Stomach smooth muscle (tissue), 2 donors: ENCODE measurements around the gene ANKRD52.

ENCODE experiments used
- H3K27ac ChIP-seq: one replicate; pipeline ENCODE4 v1.7.0; 2013; ENCODE audit warnings: mild to moderate bottlenecking, low read length, inconsistent platforms
- H3K27me3 ChIP-seq, 2 donors: one replicate each; pipeline ENCODE4 v1.7.0; 2013; ENCODE audit warnings: low read length in 2 of 2; ENCODE audit not compliant: insufficient read depth in 2 of 2, control insufficient read depth in 1 of 2
- H3K36me3 ChIP-seq, 2 donors: one replicate each; pipeline ENCODE4 v1.7.0; 2013; ENCODE audit warnings: low read length in 2 of 2; ENCODE audit not compliant: control insufficient read depth in 2 of 2, insufficient read depth in 2 of 2
- H3K4me1 ChIP-seq: one replicate; pipeline ENCODE4 v1.7.0; 2013; ENCODE audit warnings: low read length; ENCODE audit not compliant: control insufficient read depth, insufficient read depth
- H3K4me3 ChIP-seq, 2 donors: one replicate each; pipeline ENCODE4 v1.7.0; 2013; ENCODE audit warnings: low read length in 2 of 2
- H3K9ac ChIP-seq, 2 donors: one replicate each; pipeline ENCODE4 v1.7.0; 2013; ENCODE audit warnings: low read length in 2 of 2, mild to moderate bottlenecking in 1 of 2
- H3K9me3 ChIP-seq, 2 donors: one replicate each; pipeline ENCODE4 v1.7.0; 2013; ENCODE audit warnings: low read length in 2 of 2; ENCODE audit not compliant: control insufficient read depth in 2 of 2
- donor health status: healthy.
- donor health status: Pancreatic carcinoma.

The ANKRD52 gene

GRCh38 chr12:56224102-56224701 lies 34.0 kb downstream of the ANKRD52 start, which contains the start of gene NABP2:
Gene NABP2 (plus strand): TSS chr12:56224342. CDS start chr12:56224857, 515 bp downstream.
- Histone ChIP-seq H3K27me3 (no peaks in the 10 kb centered on the region), H3K9ac (peak within 1 kb of the TSS; percentile 81 to 88), H3K9me3 (no peaks in the 10 kb centered on the region), H3K27ac (peak within 1 kb of the TSS; percentile 84), H3K4me3 (peak within 1 kb of the TSS; percentile 84 to 89), H3K36me3 (peaks cover 0 to 9% of the 10 kb centered on the region in 2 donors), H3K4me1 (peaks cover 46% of the 10 kb centered on the region)

- Histone ChIP-seq H3K4me1 (peaks cover 46% of the 10 kb centered on the region), H3K4me3 (peak overlapping the region; percentile 72 to 84), H3K27me3 (no peaks in the 10 kb centered on the region), H3K9ac (peak overlapping the region; percentile 55 to 74), H3K9me3 (no peaks in the 10 kb centered on the region), H3K27ac (peak overlapping the region; percentile 84), H3K36me3 (peaks cover 0 to 7% of the 10 kb centered on the region in 2 donors)
Observed at GRCh38 chr12:56223571-56224101, 34.5 kb downstream of the ANKRD52 start.

DNA sequence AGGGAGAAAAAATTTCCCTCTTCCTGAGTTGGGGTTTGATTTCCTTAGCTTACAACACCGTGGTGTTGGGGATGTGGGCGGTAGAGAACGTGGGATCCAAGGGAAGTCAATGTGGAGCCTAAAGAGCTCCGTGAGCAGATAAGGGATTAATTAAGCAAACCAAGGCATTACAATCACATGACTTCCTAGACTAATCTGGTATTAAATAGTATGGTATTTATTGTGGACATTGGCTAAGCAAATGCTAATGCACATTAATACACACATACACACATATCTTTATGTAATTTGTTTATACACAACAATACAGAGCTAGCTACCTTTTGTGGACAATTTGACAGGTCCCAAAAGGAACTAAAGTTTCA lies 35.7 kb downstream of the ANKRD52 start:
- Histone ChIP-seq H3K27me3 (no peaks in the 10 kb centered on the region), H3K4me1 (peaks cover 46% of the 10 kb centered on the region), H3K4me3 (peak overlapping the region; percentile 85 to 87)

DNA sequence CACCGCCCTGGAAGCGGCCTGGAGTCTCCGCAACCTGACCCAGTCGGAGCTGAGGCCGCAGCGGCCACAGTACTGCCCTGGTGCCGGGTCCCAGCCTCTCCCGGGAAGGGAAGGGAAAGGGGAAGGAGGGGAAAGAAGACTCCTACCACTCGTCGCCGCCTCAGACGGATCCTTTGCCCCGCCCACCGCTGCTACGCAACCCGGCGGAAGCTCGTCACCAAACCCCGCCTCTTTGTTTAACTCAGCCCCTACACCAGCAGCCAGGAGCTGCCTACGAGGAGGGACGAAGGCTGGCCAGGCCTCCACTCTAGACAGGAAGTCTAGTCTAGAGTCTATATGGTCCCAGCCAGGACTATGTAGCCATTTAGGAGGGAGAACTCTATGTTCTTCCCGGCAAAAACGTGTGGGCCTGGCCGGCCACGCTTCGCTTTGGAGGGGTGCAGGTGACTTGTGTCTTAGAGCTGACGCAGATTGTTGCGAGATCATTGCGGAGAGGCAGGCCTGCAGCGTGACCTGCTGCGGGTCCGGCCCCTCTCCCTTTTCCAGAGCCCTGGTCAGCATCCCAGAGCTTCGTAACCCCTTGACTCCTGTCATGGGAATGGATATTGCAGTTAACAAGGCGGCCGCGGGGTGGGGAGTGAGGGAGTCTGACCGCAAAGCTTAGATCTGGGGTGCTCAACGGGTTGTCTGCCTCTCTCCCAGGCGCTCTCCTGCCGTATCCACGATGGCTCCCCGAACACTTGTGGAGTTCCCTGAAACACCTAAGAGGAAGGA lies 36.2 kb downstream of the ANKRD52 start, which contains the start of gene RNF41:
Gene RNF41 (minus strand): TSS at position 166 of the 774 bp plus-strand sequence. CDS start 7,875 bp downstream, outside the sequence.
- H3K9ac ChIP-seq: peak within 1 kb of the TSS; percentile 92 to 93

More for the DNA sequence above, 35.7 kb downstream of the ANKRD52 start:
- no peaks in the 10 kb centered on the region for H3K9me3 ChIP-seq
- peak overlapping the region; percentile 97 for H3K27ac ChIP-seq
- H3K36me3 ChIP-seq: peaks cover 0 to 7% of the 10 kb centered on the region in 2 donors
- H3K9ac ChIP-seq: peak overlapping the region; percentile 92 to 93

GRCh38 chr12:56221232-56221756 lies 36.9 kb downstream of the ANKRD52 start:
- Histone ChIP-seq H3K9me3 (no peaks in the 10 kb centered on the region), H3K4me3 (peak overlapping the region; percentile 85 to 87), H3K27ac (peak overlapping the region; percentile 97), H3K9ac (peak overlapping the region; percentile 92 to 93), H3K36me3 (peaks cover 4 to 11% of the 10 kb centered on the region in 2 donors), H3K4me1 (peaks cover 46% of the 10 kb centered on the region), H3K27me3 (no peaks in the 10 kb centered on the region)

More for the DNA sequence above, 36.2 kb downstream of the ANKRD52 start, which contains the start of gene RNF41:
- Histone ChIP-seq H3K27ac (peak within 1 kb of the TSS; percentile 97), H3K4me3 (peak within 1 kb of the TSS; percentile 85 to 87), H3K36me3 (peaks cover 0 to 7% of the 10 kb centered on the region in 2 donors), H3K27me3 (no peaks in the 10 kb centered on the region), H3K9me3 (no peaks in the 10 kb centered on the region), H3K4me1 (peaks cover 46% of the 10 kb centered on the region)

DNA sequence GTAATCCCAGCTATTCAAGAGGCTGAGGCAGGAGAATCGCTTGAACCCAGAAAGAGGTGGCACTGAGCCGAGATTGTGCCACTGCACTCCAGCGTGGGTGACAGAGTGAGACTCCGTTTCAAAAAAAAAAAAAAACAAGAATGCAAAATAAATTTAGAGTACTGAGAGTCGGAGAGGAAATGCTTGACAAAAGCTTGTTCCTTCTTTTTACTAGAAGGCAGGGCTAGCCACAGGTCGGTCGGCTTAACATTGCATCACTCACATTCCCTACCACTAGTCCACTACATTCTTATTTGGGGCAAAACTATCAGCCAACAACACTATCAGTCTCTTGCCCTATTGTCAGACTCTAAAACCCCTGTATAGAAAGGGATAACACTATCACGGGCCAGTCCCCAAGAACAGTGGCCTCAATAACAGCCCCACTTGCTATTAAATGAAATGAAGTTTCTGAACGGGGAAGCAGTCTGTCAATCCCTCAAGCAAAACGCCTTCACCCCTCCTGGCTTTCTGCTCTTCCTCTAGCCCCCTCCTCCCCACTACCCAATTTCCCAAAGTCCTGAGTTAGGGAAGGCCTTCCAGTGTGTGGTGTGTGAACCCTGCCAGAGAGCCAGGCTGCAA lies 37.5 kb downstream of the ANKRD52 start:
- Histone ChIP-seq H3K36me3 (peaks cover 5 to 12% of the 10 kb centered on the region in 2 donors), H3K4me1 (peaks cover 46% of the 10 kb centered on the region), H3K27me3 (no peaks in the 10 kb centered on the region), H3K9ac (peak overlapping the region; percentile 92 to 93), H3K27ac (peak overlapping the region; percentile 97), H3K4me3 (peak overlapping the region; percentile 85 to 87), H3K9me3 (no peaks in the 10 kb centered on the region)

DNA sequence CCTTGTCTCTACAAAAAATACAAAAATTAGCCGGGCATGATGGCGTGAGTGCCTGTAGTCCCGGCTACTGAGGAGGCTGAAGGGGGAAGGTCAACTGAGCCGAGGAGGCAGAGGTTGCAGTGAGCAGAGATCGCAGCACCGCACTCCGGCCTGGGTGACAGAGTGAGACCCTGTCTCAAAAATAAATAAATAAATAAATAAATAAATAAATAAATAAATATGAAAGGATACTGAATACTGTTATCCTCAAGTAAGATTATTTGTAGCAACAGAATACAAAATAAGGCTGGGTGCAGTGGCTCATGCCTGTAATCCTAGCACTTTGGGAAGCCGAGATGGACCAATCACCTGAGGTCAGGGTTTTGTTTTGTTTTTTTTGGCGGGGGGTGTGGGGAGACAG lies 38.3 kb downstream of the ANKRD52 start:
- no peaks in the 10 kb centered on the region for H3K27me3 ChIP-seq
- no peaks in the 10 kb centered on the region for H3K9me3 ChIP-seq
- H3K4me1 ChIP-seq: peaks cover 41% of the 10 kb centered on the region
- no peak overlapping the region for H3K9ac ChIP-seq
- no peak overlapping the region for H3K27ac ChIP-seq
- no peak overlapping the region for H3K4me3 ChIP-seq
- H3K36me3 ChIP-seq: peaks cover 11 to 12% of the 10 kb centered on the region in 2 donors

DNA sequence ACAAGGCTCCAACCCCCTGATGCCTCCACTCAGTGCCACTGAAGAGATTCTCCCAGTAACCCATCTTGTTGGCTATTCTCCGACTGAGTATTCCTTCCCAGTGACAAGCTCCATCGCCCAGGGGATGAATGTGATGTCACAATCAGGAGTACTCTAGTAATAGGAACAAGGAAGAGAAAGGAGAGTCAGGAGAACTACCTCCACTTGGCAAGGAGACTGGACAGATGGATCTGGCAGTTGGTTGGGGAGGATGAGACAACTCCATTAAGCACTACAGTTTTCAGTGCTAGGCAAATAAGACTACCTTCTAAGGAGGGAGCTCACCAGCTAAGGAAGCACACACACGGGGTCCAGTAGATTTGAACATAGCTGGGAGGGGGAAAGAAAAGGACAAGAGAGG lies 41.7 kb downstream of the ANKRD52 start:
- H3K36me3 ChIP-seq: peaks cover 37% of the 10 kb centered on the region in 2 donors
- H3K27ac ChIP-seq: no peak overlapping the region
- peaks cover 17% of the 10 kb centered on the region for H3K4me1 ChIP-seq
- H3K27me3 ChIP-seq: no peaks in the 10 kb centered on the region
- no peaks in the 10 kb centered on the region for H3K9me3 ChIP-seq
- peak overlapping the region in 1 of 2 donors; percentile 5 for H3K9ac ChIP-seq
- H3K4me3 ChIP-seq: no peak overlapping the region

- Histone ChIP-seq H3K36me3 (peaks cover 48 to 49% of the 10 kb centered on the region in 2 donors), H3K27ac (no peak overlapping the region), H3K4me1 (no peaks in the 10 kb centered on the region), H3K4me3 (no peak overlapping the region), H3K9me3 (no peaks in the 10 kb centered on the region), H3K27me3 (no peaks in the 10 kb centered on the region), H3K9ac (no peak overlapping the region)
Observed at GRCh38 chr12:56213878-56214277, 44.3 kb downstream of the ANKRD52 start.

DNA sequence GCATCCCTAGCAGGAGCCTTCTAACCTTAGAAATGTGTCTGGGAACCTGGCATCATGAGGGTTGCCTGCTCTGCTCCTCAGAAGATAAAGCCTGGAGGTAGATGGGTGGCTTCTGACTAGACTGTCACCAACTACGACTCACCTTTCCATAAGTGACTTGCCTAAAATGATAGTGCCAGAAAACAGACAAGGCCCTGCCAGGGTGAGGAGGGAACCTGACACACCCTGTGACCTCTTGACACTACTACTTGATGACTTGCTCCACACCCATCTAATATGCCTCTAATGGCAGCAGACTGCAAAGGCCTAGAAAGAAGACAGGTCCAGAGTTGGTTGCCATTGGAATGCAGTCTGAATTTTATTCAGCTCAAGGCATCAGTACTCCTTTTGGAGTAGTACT lies 45.8 kb downstream of the ANKRD52 start:
- no peaks in the 10 kb centered on the region for H3K27me3 ChIP-seq
- no peaks in the 10 kb centered on the region for H3K4me1 ChIP-seq
- no peak overlapping the region for H3K27ac ChIP-seq
- no peaks in the 10 kb centered on the region for H3K9me3 ChIP-seq
- H3K9ac ChIP-seq: no peak overlapping the region
- no peak overlapping the region for H3K4me3 ChIP-seq
- peaks cover 56 to 58% of the 10 kb centered on the region in 2 donors for H3K36me3 ChIP-seq
